Measurements from ENCODE around the gene SPIN2B.
"Not testable (repeated sequence)": the region's sequence is repeated elsewhere in the genome, so short reads cannot be mapped to it uniquely, and the experiment has no call there.

SPIN2B gene

DNA sequence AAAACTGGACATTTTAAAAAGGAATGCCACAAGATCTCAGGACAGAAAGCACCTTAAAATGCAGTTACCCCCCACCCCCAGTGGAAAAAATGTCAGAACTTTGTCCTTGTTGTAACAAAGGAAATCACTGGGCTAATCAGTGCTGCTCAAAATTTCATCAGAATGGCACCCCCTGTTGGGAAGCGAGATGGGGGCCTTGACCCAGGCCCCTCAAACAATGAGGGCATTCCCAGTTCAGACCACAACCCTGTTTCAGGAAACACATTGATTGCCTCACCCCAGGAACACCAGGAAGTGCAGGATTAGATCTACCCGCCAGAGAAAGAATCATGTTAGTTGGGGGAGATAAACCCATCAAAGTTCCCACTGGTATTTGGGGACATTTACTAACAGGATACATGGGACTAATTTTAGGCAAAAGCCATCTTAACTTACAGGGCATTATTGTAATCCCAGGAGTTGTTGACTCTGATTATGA, 16.4 kb downstream of the SPIN2B start:
- no peak overlapping the region for H3K27ac ChIP-seq (ENCODE audit: low read depth, low read length)
- H4K5ac ChIP-seq (ENCODE audit: low read length), result no peak overlapping the region
- no peak overlapping the region for H3K23ac ChIP-seq (ENCODE audit: low read length)
- H3K4me1 ChIP-seq (ENCODE audit: control insufficient read depth, low read depth, low read length), result no peaks in the 10 kb centered on the region
- no peaks in the 10 kb centered on the region for H3K27me3 ChIP-seq (ENCODE audit: insufficient read depth, low read length, poor library complexity)
- peak; percentile 21 for DNase-seq
- H3K18ac ChIP-seq (ENCODE audit: low read length), result no peak overlapping the region
- no peak overlapping the region for H4K8ac ChIP-seq (ENCODE audit: low read depth, low read length)
- H3K56ac ChIP-seq (ENCODE audit: low read length), result no peak overlapping the region
- WGBS (ENCODE audit: extremely low coverage, insufficient coverage, low lambda C conversion rate), result no CpG with 5 or more reads among the region's 2 CpGs
- H2BK120ac ChIP-seq (ENCODE audit: low read depth, low read length), result no peak overlapping the region
- H2BK5ac ChIP-seq (ENCODE audit: low read length), result no peak overlapping the region
- H3K4ac ChIP-seq (ENCODE audit: low read depth, low read length), result no peak overlapping the region
- H3K4me3 ChIP-seq (ENCODE audit: low read length), result no peak overlapping the region
- no peaks in the 10 kb centered on the region for H3K36me3 ChIP-seq (ENCODE audit: control insufficient read depth, insufficient read depth, low read length)
- no peak overlapping the region for H3K4me2 ChIP-seq (ENCODE audit: low read length)
- no peak overlapping the region for H2AK5ac ChIP-seq (ENCODE audit: low read length)
- H3K79me1 ChIP-seq (ENCODE audit: low read length), result no peaks in the 10 kb centered on the region
- no peak overlapping the region for H3K9ac ChIP-seq (ENCODE audit: low read length)
- H2BK15ac ChIP-seq (replicated peaks; ENCODE audit: low read depth), result no peak overlapping the region
- no peaks in the 10 kb centered on the region for H3K79me2 ChIP-seq (ENCODE audit: control insufficient read depth, insufficient read depth, low read length)

DNA sequence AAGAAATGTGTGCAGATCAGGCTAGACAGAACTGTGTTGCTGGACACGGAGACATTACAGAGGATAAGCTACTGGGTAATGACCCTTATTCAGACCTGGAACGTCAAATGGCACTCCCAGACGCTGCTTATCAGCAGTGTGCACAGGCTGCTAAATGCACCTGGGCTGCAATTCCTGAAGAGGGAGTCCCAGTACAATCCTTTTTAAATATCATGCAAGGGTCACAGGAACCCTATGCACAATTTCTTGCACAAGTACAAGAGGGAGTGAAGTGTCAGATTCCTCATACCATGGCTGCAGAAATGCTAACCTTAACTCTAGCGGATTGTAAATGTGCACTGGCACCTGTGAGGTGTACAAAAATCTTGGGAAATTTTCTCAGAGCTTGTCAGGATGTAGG, 16.9 kb downstream of the SPIN2B start:
- Histone ChIP-seq H4K5ac (ENCODE audit: low read length) (no peak overlapping the region), H3K23ac (ENCODE audit: low read length) (no peak overlapping the region), H4K8ac (ENCODE audit: low read depth, low read length) (no peak overlapping the region), H2AK5ac (ENCODE audit: low read length) (no peak overlapping the region), H3K27me3 (ENCODE audit: insufficient read depth, low read length, poor library complexity) (no peaks in the 10 kb centered on the region), H3K36me3 (ENCODE audit: control insufficient read depth, insufficient read depth, low read length) (no peaks in the 10 kb centered on the region), H3K79me1 (ENCODE audit: low read length) (no peaks in the 10 kb centered on the region), H3K79me2 (ENCODE audit: control insufficient read depth, insufficient read depth, low read length) (no peaks in the 10 kb centered on the region), H3K56ac (ENCODE audit: low read length) (no peak overlapping the region), H3K4me1 (ENCODE audit: control insufficient read depth, low read depth, low read length) (no peaks in the 10 kb centered on the region), H2BK15ac (replicated peaks; ENCODE audit: low read depth) (no peak overlapping the region), H2BK120ac (ENCODE audit: low read depth, low read length) (no peak overlapping the region), H3K4me3 (ENCODE audit: low read length) (no peak overlapping the region), H3K4me2 (ENCODE audit: low read length) (no peak overlapping the region), H3K27ac (ENCODE audit: low read depth, low read length) (no peak overlapping the region), H2BK5ac (ENCODE audit: low read length) (no peak overlapping the region), H3K9ac (ENCODE audit: low read length) (no peak overlapping the region), H3K18ac (ENCODE audit: low read length) (no peak overlapping the region), H3K4ac (ENCODE audit: low read depth, low read length) (no peak overlapping the region)
- DNase-seq, result no peak
- WGBS (ENCODE audit: extremely low coverage, insufficient coverage, low lambda C conversion rate), result no CpG with 5 or more reads among the region's 4 CpGs

DNA sequence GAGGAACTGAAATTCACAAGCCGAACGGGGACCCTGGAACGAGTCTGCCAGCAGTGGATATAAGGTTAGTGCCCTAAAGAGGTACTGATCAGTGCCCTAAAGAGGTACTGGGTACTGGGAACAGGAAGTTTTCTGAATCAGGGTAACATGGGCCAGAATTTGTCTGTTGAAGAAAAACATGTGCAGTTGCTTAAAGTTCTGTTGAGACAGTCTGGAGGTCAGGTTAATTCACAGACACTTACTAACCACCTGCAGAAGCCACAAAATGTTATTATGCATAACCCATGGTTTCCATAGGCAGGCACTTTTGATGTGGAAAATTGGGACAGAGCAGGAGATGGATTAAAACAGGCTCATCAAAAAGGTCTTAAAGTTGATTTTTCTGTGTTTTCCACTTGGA, 17.9 kb downstream of the SPIN2B start:
- Histone ChIP-seq H3K56ac (ENCODE audit: low read length) (no peak overlapping the region), H3K18ac (ENCODE audit: low read length) (no peak overlapping the region), H3K9ac (ENCODE audit: low read length) (no peak overlapping the region), H3K27me3 (ENCODE audit: insufficient read depth, low read length, poor library complexity) (no peaks in the 10 kb centered on the region), H4K5ac (ENCODE audit: low read length) (no peak overlapping the region), H4K8ac (ENCODE audit: low read depth, low read length) (no peak overlapping the region), H2BK15ac (replicated peaks; ENCODE audit: low read depth) (no peak overlapping the region), H3K4me2 (ENCODE audit: low read length) (no peak overlapping the region), H3K79me2 (ENCODE audit: control insufficient read depth, insufficient read depth, low read length) (no peaks in the 10 kb centered on the region), H2BK5ac (ENCODE audit: low read length) (no peak overlapping the region), H3K23ac (ENCODE audit: low read length) (no peak overlapping the region), H3K4ac (ENCODE audit: low read depth, low read length) (no peak overlapping the region), H3K4me3 (ENCODE audit: low read length) (no peak overlapping the region), H2BK120ac (ENCODE audit: low read depth, low read length) (no peak overlapping the region), H2AK5ac (ENCODE audit: low read length) (no peak overlapping the region), H3K79me1 (ENCODE audit: low read length) (no peaks in the 10 kb centered on the region), H3K4me1 (ENCODE audit: control insufficient read depth, low read depth, low read length) (no peaks in the 10 kb centered on the region), H3K27ac (ENCODE audit: low read depth, low read length) (no peak overlapping the region), H3K36me3 (ENCODE audit: control insufficient read depth, insufficient read depth, low read length) (no peaks in the 10 kb centered on the region)
- DNase-seq, result no peak
- no CpG with 5 or more reads among the region's 3 CpGs for WGBS (ENCODE audit: extremely low coverage, insufficient coverage, low lambda C conversion rate)

DNA sequence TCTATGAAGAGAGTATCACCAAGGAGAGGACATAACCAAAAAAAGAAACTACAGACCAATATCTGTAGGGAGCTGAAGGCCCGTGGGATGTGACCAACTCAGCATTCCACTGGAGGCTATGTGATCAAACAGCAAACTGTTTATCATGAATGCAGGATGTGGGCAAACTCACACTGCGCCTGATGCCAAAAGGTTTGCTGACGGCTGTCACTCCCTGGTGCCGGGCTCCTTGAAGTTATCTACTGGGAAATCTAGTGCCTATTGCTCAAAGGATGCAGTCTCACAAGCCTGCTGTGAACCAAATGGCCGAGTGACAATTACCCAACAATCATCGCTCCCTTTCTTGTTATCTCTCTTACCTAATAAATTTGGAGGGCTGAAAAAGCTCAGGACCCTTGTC, 18.4 kb downstream of the SPIN2B start:
- H3K27me3 ChIP-seq (ENCODE audit: insufficient read depth, low read length, poor library complexity); H3K4me2 ChIP-seq (ENCODE audit: low read length); H3K4ac ChIP-seq (ENCODE audit: low read depth, low read length); H2BK120ac ChIP-seq (ENCODE audit: low read depth, low read length); H3K4me3 ChIP-seq (ENCODE audit: low read length); H3K4me1 ChIP-seq (ENCODE audit: control insufficient read depth, low read depth, low read length); H3K56ac ChIP-seq (ENCODE audit: low read length); H3K23ac ChIP-seq (ENCODE audit: low read length); H3K27ac ChIP-seq (ENCODE audit: low read depth, low read length); H3K36me3 ChIP-seq (ENCODE audit: control insufficient read depth, insufficient read depth, low read length); H3K79me2 ChIP-seq (ENCODE audit: control insufficient read depth, insufficient read depth, low read length); H4K8ac ChIP-seq (ENCODE audit: low read depth, low read length); H2BK5ac ChIP-seq (ENCODE audit: low read length); H4K5ac ChIP-seq (ENCODE audit: low read length); H3K9ac ChIP-seq (ENCODE audit: low read length); H2AK5ac ChIP-seq (ENCODE audit: low read length); H3K79me1 ChIP-seq (ENCODE audit: low read length); H3K18ac ChIP-seq (ENCODE audit: low read length); H2BK15ac ChIP-seq (replicated peaks; ENCODE audit: low read depth): not testable (repeated sequence)
- no CpG with 5 or more reads among the region's 6 CpGs for WGBS (ENCODE audit: extremely low coverage, insufficient coverage, low lambda C conversion rate)
- DNase-seq, result peak; percentile 43

DNA sequence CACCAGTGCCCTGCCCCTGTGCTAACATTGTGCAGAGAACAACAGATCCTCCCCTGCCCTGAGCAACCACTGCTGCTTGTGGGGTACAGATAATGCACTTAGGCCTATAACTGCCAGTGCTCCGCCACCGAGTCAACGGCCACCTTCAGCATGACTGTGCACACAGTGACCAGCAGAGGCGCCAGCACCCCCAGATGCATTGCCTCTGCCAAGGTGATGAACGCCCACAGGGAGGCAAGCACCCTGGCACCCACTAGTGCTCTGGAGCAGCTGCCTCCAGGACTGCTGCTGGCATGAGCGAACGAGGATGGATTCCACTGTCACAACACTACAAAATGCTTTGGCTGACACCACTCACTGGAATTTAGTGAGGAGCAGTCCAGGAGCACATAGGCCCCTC, 38.2 kb downstream of the SPIN2B start:
- no peak overlapping the region for H2BK120ac ChIP-seq (ENCODE audit: low read depth, low read length)
- H3K36me3 ChIP-seq (ENCODE audit: control insufficient read depth, insufficient read depth, low read length), result no peaks in the 10 kb centered on the region
- DNase-seq, result no peak
- H2BK5ac ChIP-seq (ENCODE audit: low read length), result no peak overlapping the region
- H4K8ac ChIP-seq (ENCODE audit: low read depth, low read length), result no peak overlapping the region
- H3K18ac ChIP-seq (ENCODE audit: low read length), result no peak overlapping the region
- no peak overlapping the region for H4K5ac ChIP-seq (ENCODE audit: low read length)
- H3K4me2 ChIP-seq (ENCODE audit: low read length), result no peak overlapping the region
- no peak overlapping the region for H3K9ac ChIP-seq (ENCODE audit: low read length)
- H3K4me1 ChIP-seq (ENCODE audit: control insufficient read depth, low read depth, low read length), result no peaks in the 10 kb centered on the region
- no peak overlapping the region for H3K4me3 ChIP-seq (ENCODE audit: low read length)
- no peak overlapping the region for H3K56ac ChIP-seq (ENCODE audit: low read length)
- H3K79me1 ChIP-seq (ENCODE audit: low read length), result no peaks in the 10 kb centered on the region
- H3K23ac ChIP-seq (ENCODE audit: low read length), result no peak overlapping the region
- H3K79me2 ChIP-seq (ENCODE audit: control insufficient read depth, insufficient read depth, low read length), result no peaks in the 10 kb centered on the region
- no peak overlapping the region for H3K27ac ChIP-seq (ENCODE audit: low read depth, low read length)
- H3K4ac ChIP-seq (ENCODE audit: low read depth, low read length), result no peak overlapping the region
- H3K27me3 ChIP-seq (ENCODE audit: insufficient read depth, low read length, poor library complexity), result no peaks in the 10 kb centered on the region
- no peak overlapping the region for H2BK15ac ChIP-seq (replicated peaks; ENCODE audit: low read depth)
- no CpG with 5 or more reads among the region's 7 CpGs for WGBS (ENCODE audit: extremely low coverage, insufficient coverage, low lambda C conversion rate)
- no peak overlapping the region for H2AK5ac ChIP-seq (ENCODE audit: low read length)

DNA sequence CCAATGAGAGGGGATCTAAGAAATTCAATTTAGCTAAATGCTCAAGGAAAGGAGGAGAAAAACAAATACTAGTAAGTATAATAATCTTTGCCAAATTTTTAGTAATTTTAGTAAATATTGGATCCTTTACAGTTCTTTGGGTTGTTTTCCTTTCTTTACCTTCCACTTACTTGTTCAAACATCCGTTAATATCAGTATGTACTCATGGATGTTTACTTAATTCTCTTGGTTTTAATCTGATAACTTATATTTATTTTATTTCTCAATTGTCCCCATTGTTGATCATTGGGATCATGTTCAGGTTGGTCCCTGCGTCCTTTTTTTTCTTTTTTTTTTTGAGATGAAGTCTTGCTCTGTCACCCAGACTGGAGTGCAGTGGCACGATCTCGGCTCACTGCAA, 46.9 kb downstream of the SPIN2B start:
- no peaks in the 10 kb centered on the region for H3K36me3 ChIP-seq (ENCODE audit: control insufficient read depth, insufficient read depth, low read length)
- no peak overlapping the region for H3K9ac ChIP-seq (ENCODE audit: low read length)
- H2AK5ac ChIP-seq (ENCODE audit: low read length), result no peak overlapping the region
- H3K18ac ChIP-seq (ENCODE audit: low read length), result no peak overlapping the region
- H3K56ac ChIP-seq (ENCODE audit: low read length), result no peak overlapping the region
- H3K4me1 ChIP-seq (ENCODE audit: control insufficient read depth, low read depth, low read length), result no peaks in the 10 kb centered on the region
- H3K4me2 ChIP-seq (ENCODE audit: low read length), result no peak overlapping the region
- no peak overlapping the region for H2BK5ac ChIP-seq (ENCODE audit: low read length)
- H2BK120ac ChIP-seq (ENCODE audit: low read depth, low read length), result no peak overlapping the region
- WGBS (ENCODE audit: extremely low coverage, insufficient coverage, low lambda C conversion rate), result no CpG with 5 or more reads among the region's 4 CpGs
- no peaks in the 10 kb centered on the region for H3K79me2 ChIP-seq (ENCODE audit: control insufficient read depth, insufficient read depth, low read length)
- H3K27ac ChIP-seq (ENCODE audit: low read depth, low read length), result no peak overlapping the region
- no peak overlapping the region for H3K23ac ChIP-seq (ENCODE audit: low read length)
- no peak overlapping the region for H3K4me3 ChIP-seq (ENCODE audit: low read length)
- no peak overlapping the region for H2BK15ac ChIP-seq (replicated peaks; ENCODE audit: low read depth)
- no peak overlapping the region for H4K5ac ChIP-seq (ENCODE audit: low read length)
- H4K8ac ChIP-seq (ENCODE audit: low read depth, low read length), result no peak overlapping the region
- no peak overlapping the region for H3K4ac ChIP-seq (ENCODE audit: low read depth, low read length)
- DNase-seq, result no peak
- H3K27me3 ChIP-seq (ENCODE audit: insufficient read depth, low read length, poor library complexity), result no peaks in the 10 kb centered on the region
- H3K79me1 ChIP-seq (ENCODE audit: low read length), result no peaks in the 10 kb centered on the region
